Ishikawa (cell line): Measurements from ENCODE around the gene GOLGA8N.
"Not testable (repeated sequence)": the region's sequence is repeated elsewhere in the genome, so short reads cannot be mapped to it uniquely, and the experiment has no call there.

Experiments
- CREB1 ChIP-seq: IDR thresholded peaks from 2 replicates; pipeline ENCODE4 v1.6.1; 2012; ENCODE audit warnings: low read depth
- EGR1 ChIP-seq: IDR thresholded peaks from 2 replicates; pipeline ENCODE4 v1.6.1; 2012
- EP300 ChIP-seq: IDR thresholded peaks from 2 replicates; pipeline ENCODE4 v1.6.1; 2012; ENCODE audit warnings: borderline replicate concordance
- FOXM1 ChIP-seq: IDR thresholded peaks from 2 replicates; pipeline ENCODE4 v1.6.1; 2012; ENCODE audit warnings: low read depth, borderline replicate concordance
- MAX ChIP-seq: IDR thresholded peaks from 2 replicates; pipeline ENCODE4 v1.6.1; 2012
- NFIC ChIP-seq: IDR thresholded peaks from 2 replicates; pipeline ENCODE4 v1.6.1; 2012
- TAF1 ChIP-seq: IDR thresholded peaks from 2 replicates; pipeline ENCODE4 v1.6.1; 2012; ENCODE audit warnings: low read depth, mild to moderate bottlenecking
- TCF12 ChIP-seq: IDR thresholded peaks from 2 replicates; pipeline ENCODE4 v1.6.1; 2012; ENCODE audit warnings: low read depth
- TEAD4 ChIP-seq: IDR thresholded peaks from 2 replicates; pipeline ENCODE4 v1.6.1; 2012
- USF1 ChIP-seq: IDR thresholded peaks from 2 replicates; pipeline ENCODE4 v1.6.1; 2012
- YY1 ChIP-seq: IDR thresholded peaks from 2 replicates; pipeline ENCODE4 v1.6.1; 2012; ENCODE audit warnings: low read depth
- ZBTB7A ChIP-seq: IDR thresholded peaks from 2 replicates; pipeline ENCODE4 v1.6.1; 2012; ENCODE audit warnings: low read depth
- TF ChIP-seq, protein P1 (sequence below): IDR thresholded peaks from 2 replicates; pipeline ENCODE4 v1.6.1; 2012; ENCODE audit warnings: low read depth, mild to moderate bottlenecking

DNA sequence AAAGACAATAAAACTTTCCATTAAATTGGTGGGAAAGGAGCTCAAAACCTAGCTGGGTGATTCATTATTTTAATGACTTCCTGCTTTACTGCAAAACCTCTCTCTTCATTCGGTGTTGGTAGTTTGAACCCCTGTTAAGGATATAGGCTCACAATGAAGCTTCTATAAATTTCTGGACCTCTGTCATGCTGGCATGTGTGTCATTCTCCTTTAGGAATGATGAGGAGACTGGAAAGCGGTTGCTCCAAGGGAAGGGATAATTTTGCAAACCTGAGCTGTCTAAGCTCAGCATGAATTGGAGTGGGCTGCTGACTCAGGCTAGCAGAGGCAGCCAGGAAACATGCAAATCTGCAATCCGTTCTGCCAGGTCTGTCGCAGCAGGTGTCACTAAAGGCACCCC is 14.8 kb upstream of the GOLGA8N start:
- peak; percentile 74; the same call in 1 of the 2 replicates for TF ChIP-seq EP300
- peak; percentile 68 for TF ChIP-seq TEAD4
- not testable (repeated sequence) for TF ChIP-seq ZBTB7A, CREB1, YY1, EGR1, USF1, TAF1, MAX
- TF ChIP-seq, protein P1, sequence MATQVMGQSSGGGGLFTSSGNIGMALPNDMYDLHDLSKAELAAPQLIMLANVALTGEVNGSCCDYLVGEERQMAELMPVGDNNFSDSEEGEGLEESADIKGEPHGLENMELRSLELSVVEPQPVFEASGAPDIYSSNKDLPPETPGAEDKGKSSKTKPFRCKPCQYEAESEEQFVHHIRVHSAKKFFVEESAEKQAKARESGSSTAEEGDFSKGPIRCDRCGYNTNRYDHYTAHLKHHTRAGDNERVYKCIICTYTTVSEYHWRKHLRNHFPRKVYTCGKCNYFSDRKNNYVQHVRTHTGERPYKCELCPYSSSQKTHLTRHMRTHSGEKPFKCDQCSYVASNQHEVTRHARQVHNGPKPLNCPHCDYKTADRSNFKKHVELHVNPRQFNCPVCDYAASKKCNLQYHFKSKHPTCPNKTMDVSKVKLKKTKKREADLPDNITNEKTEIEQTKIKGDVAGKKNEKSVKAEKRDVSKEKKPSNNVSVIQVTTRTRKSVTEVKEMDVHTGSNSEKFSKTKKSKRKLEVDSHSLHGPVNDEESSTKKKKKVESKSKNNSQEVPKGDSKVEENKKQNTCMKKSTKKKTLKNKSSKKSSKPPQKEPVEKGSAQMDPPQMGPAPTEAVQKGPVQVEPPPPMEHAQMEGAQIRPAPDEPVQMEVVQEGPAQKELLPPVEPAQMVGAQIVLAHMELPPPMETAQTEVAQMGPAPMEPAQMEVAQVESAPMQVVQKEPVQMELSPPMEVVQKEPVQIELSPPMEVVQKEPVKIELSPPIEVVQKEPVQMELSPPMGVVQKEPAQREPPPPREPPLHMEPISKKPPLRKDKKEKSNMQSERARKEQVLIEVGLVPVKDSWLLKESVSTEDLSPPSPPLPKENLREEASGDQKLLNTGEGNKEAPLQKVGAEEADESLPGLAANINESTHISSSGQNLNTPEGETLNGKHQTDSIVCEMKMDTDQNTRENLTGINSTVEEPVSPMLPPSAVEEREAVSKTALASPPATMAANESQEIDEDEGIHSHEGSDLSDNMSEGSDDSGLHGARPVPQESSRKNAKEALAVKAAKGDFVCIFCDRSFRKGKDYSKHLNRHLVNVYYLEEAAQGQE, result not testable (repeated sequence)
- peak; percentile 66 for TF ChIP-seq TCF12
- TF ChIP-seq FOXM1, result peak; percentile 68
- TF ChIP-seq NFIC, result peak; percentile 17; the same call in 1 of the 2 replicates
